Peyer's patch (tissue), 4 donors: ENCODE results near the gene BMP6.

Source experiments
- CTCF ChIP-seq, 6 experiments: fragments of 450-650 bp in 4 of 6; fragments of 200-600 bp in 2 of 6; sonication (generic) in 1 of 6; IDR thresholded peaks; one replicate each; pipeline ENCODE4 v1.5.1; 2017 to 2019; ENCODE audit warnings: antibody characterized with exemption in 6 of 6, mild to moderate bottlenecking in 3 of 6, moderate library complexity in 1 of 6
- POLR2A ChIP-seq, 2 donors: fragments of 450-650 bp; IDR thresholded peaks; one replicate each; pipeline ENCODE4 v1.5.1; 2017; ENCODE audit warnings: antibody characterized with exemption in 2 of 2, mild to moderate bottlenecking in 2 of 2, moderate library complexity in 2 of 2

GRCh38 chr6:7798751-7799150 lies 72.9 kb downstream of the BMP6 start:
- TF ChIP-seq POLR2A (IDR thresholded peaks at IDR 0.05) (no peak), CTCF (IDR thresholded peaks at IDR 0.05) (no peak)
